ENCODE results near the gene MATN1. TPM values are rescaled to one million over a fixed set of nuclear protein-coding genes. Genes with fewer than 3 reads are reported as not detected.
"Not testable (repeated sequence)": the region's sequence is repeated elsewhere in the genome, so short reads cannot be mapped to it uniquely, and the experiment has no call there.

The MATN1 gene
- polyA plus RNA-seq, 1 experiment: 0.12 TPM

GRCh38 chr1:30768159-30768829 lies 44.9 kb upstream of the MATN1 start:
- Histone ChIP-seq H3K9me3 (ENCODE audit: control insufficient read depth, insufficient read depth, low read length) (no peaks in the 10 kb centered on the region), H3K4me3 (ENCODE audit: low read depth, low read length) (no peak overlapping the region), H3K27me3 (ENCODE audit: control insufficient read depth, insufficient read depth, low read length) (peaks cover 3% of the 10 kb centered on the region), H3K27ac (ENCODE audit: low read depth, low read length) (no peak overlapping the region)
- ChIA-PET POLR2A (no interaction called here), CTCF (interaction anchor here (1.2 to 4.1 kb wide), 3 partner anchors 11 to 143 kb away, joined by 3 to 31 read pairs (median 4); no protein-coding TSS in a partner anchor)
- DNase-seq (ENCODE audit: low read depth, low spot score): no peak
- TF ChIP-seq, protein P1, sequence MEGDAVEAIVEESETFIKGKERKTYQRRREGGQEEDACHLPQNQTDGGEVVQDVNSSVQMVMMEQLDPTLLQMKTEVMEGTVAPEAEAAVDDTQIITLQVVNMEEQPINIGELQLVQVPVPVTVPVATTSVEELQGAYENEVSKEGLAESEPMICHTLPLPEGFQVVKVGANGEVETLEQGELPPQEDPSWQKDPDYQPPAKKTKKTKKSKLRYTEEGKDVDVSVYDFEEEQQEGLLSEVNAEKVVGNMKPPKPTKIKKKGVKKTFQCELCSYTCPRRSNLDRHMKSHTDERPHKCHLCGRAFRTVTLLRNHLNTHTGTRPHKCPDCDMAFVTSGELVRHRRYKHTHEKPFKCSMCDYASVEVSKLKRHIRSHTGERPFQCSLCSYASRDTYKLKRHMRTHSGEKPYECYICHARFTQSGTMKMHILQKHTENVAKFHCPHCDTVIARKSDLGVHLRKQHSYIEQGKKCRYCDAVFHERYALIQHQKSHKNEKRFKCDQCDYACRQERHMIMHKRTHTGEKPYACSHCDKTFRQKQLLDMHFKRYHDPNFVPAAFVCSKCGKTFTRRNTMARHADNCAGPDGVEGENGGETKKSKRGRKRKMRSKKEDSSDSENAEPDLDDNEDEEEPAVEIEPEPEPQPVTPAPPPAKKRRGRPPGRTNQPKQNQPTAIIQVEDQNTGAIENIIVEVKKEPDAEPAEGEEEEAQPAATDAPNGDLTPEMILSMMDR (IDR thresholded peaks at IDR 0.05; ENCODE audit: low read depth, low read length): no peak

- DNase-seq (ENCODE audit: low read depth, low spot score); H3K27ac ChIP-seq (ENCODE audit: low read depth, low read length); POLR2A ChIA-PET; H3K4me3 ChIP-seq (ENCODE audit: low read depth, low read length); H3K27me3 ChIP-seq (ENCODE audit: control insufficient read depth, insufficient read depth, low read length); H3K9me3 ChIP-seq (ENCODE audit: control insufficient read depth, insufficient read depth, low read length): not testable (repeated sequence)
- CTCF ChIA-PET: interaction anchor here (2.1 to 4.1 kb wide), 2 partner anchors 12 to 15 kb away, joined by 8 to 31 read pairs; no protein-coding TSS in a partner anchor
Observed at GRCh38 chr1:30766948-30767347, 43.6 kb upstream of the MATN1 start.

GRCh38 chr1:30765556-30766434 lies 42.4 kb upstream of the MATN1 start:
- peaks cover 2% of the 10 kb centered on the region for H3K27me3 ChIP-seq (ENCODE audit: control insufficient read depth, insufficient read depth, low read length)
- ChIA-PET POLR2A (no interaction called here), CTCF (interaction anchor here (2.1 to 4.1 kb wide), 2 partner anchors 13 to 16 kb away, joined by 8 to 31 read pairs; no protein-coding TSS in a partner anchor)
- no peak overlapping the region for H3K27ac ChIP-seq (ENCODE audit: low read depth, low read length)
- H3K9me3 ChIP-seq (ENCODE audit: control insufficient read depth, insufficient read depth, low read length): peaks cover under 1% of the 10 kb centered on the region; the same call in 1 of the 2 replicates
- H3K4me3 ChIP-seq (ENCODE audit: low read depth, low read length): no peak overlapping the region
- TF ChIP-seq, protein P1 (IDR thresholded peaks at IDR 0.05; ENCODE audit: low read depth, low read length): no peak
- DNase-seq (ENCODE audit: low read depth, low spot score): no peak

DNA sequence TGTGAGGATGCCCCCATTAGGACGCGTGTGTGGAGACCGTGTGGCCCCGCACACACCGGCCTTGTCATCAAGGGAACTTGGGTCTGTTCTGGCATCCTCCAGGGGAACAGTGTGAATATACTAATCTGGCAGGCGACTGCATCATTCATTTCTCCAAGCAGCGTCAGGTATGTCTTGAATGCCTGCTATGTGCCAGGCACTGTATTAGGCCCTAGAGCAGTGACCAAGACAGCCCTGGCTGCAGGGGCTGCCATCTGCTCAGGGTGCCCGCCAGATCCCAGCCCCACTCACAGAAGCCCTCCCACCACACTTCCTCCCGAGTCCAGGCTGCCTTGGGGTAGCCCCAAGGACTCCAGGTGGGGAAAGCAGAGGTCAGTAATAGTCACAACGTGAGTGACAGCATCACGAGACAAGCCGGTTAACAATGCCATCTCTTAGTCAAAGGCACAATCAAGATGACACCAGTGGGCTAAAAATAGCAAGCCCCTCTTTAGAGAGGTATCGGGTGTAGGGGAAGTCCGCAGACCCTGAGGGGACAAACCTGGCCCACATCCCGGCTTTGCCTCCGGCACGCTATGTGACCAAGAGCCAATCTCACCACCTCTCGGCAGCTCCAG lies 41.7 kb upstream of the MATN1 start:
- DNase-seq (ENCODE audit: low read depth, low spot score): no peak
- ChIA-PET CTCF (interaction anchor here (2.1 to 5.3 kb wide), 3 partner anchors 14 to 17 kb away, joined by 8 to 31 read pairs (median 31); no protein-coding TSS in a partner anchor), POLR2A (no interaction called here)
- Histone ChIP-seq H3K27me3 (ENCODE audit: control insufficient read depth, insufficient read depth, low read length) (peaks cover 5% of the 10 kb centered on the region), H3K27ac (ENCODE audit: low read depth, low read length) (no peak overlapping the region), H3K9me3 (ENCODE audit: control insufficient read depth, insufficient read depth, low read length) (peaks cover 7% of the 10 kb centered on the region), H3K4me3 (ENCODE audit: low read depth, low read length) (no peak overlapping the region)
- TF ChIP-seq, protein P1 (IDR thresholded peaks at IDR 0.05; ENCODE audit: low read depth, low read length): no peak

GRCh38 chr1:30764396-30764795 lies 41.0 kb upstream of the MATN1 start:
- H3K4me3 ChIP-seq (ENCODE audit: low read depth, low read length): no peak overlapping the region
- DNase-seq (ENCODE audit: low read depth, low spot score): no peak
- H3K27ac ChIP-seq (ENCODE audit: low read depth, low read length): no peak overlapping the region
- peaks cover 7% of the 10 kb centered on the region for H3K9me3 ChIP-seq (ENCODE audit: control insufficient read depth, insufficient read depth, low read length)
- peaks cover 5% of the 10 kb centered on the region for H3K27me3 ChIP-seq (ENCODE audit: control insufficient read depth, insufficient read depth, low read length)
- TF ChIP-seq, protein P1 (IDR thresholded peaks at IDR 0.05; ENCODE audit: low read depth, low read length): no peak
- CTCF ChIA-PET: interaction anchor here (2.4 to 5.3 kb wide), 2 partner anchors 15 to 45 kb away, joined by 16 to 31 read pairs; no protein-coding TSS in a partner anchor
- POLR2A ChIA-PET: no interaction called here
